Measurements from ENCODE around the gene ZNRF1.

ZNRF1 gene

DNA sequence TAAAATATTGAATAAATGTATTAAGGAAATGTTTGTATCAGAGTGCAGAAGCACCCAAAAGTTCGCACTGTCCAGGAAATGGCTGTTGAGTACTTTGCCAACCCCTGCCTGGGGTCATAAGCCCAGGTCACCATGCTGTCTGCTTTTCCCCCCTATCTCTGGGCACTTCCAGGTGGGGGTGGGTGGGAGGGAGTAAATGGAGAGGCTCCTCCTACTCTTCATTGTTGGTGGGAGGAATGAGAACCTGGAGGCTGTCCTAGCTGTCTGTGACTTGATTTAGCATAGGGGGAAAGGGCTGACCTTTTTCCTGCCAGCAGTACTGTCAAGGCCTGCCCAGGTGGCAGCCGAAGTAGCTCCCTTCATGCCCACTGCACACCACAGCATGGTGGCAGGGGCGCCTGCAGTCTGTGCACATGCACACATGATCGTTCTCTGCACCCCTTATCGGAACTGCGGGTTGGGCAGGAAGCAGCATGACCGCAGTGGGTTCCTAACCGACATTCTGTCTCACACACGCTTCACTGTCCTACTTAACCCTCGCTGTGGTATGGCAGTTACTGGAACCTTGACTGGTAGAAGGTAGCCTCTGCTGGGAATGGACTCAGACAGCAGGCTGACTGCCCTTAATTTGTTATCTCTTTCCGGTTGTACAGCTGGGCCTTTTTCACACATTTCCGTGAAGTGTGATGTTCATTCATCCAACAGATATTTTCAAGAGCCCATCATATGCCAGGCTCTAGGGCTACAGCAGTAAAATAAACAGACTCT lies 76.3 kb downstream of the ZNRF1 start:
- ATAC-seq: no peak
- TF ChIP-seq ZNF565 (CRISPR knock-in tag; conservative IDR thresholded peaks at IDR 0.05; ENCODE audit: low read depth) (no peak), ZFP3 (CRISPR knock-in tag; IDR thresholded peaks at IDR 0.05) (no peak), ZC3H10 (CRISPR knock-in tag; IDR thresholded peaks at IDR 0.05) (no peak), GLIS3 (CRISPR knock-in tag; IDR thresholded peaks at IDR 0.05) (no peak), OSR1 (CRISPR knock-in tag; IDR thresholded peaks at IDR 0.05) (no peak), ZNF70 (CRISPR knock-in tag; IDR thresholded peaks at IDR 0.05) (no peak), BACH2 (CRISPR knock-in tag; IDR thresholded peaks at IDR 0.05; ENCODE audit: borderline replicate concordance) (no peak), ZFP30 (CRISPR knock-in tag; IDR thresholded peaks at IDR 0.05) (no peak), PPARA (CRISPR knock-in tag; IDR thresholded peaks at IDR 0.05; ENCODE audit: borderline replicate concordance) (no peak), ZNF8 (CRISPR knock-in tag; IDR thresholded peaks at IDR 0.05) (no peak)
- TF ChIP-seq, protein P1, sequence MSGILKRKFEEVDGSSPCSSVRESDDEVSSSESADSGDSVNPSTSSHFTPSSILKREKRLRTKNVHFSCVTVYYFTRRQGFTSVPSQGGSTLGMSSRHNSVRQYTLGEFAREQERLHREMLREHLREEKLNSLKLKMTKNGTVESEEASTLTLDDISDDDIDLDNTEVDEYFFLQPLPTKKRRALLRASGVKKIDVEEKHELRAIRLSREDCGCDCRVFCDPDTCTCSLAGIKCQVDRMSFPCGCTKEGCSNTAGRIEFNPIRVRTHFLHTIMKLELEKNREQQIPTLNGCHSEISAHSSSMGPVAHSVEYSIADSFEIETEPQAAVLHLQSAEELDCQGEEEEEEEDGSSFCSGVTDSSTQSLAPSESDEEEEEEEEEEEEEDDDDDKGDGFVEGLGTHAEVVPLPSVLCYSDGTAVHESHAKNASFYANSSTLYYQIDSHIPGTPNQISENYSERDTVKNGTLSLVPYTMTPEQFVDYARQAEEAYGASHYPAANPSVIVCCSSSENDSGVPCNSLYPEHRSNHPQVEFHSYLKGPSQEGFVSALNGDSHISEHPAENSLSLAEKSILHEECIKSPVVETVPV (CRISPR knock-in tag; IDR thresholded peaks at IDR 0.05): no peak
- TF ChIP-seq, protein P2, sequence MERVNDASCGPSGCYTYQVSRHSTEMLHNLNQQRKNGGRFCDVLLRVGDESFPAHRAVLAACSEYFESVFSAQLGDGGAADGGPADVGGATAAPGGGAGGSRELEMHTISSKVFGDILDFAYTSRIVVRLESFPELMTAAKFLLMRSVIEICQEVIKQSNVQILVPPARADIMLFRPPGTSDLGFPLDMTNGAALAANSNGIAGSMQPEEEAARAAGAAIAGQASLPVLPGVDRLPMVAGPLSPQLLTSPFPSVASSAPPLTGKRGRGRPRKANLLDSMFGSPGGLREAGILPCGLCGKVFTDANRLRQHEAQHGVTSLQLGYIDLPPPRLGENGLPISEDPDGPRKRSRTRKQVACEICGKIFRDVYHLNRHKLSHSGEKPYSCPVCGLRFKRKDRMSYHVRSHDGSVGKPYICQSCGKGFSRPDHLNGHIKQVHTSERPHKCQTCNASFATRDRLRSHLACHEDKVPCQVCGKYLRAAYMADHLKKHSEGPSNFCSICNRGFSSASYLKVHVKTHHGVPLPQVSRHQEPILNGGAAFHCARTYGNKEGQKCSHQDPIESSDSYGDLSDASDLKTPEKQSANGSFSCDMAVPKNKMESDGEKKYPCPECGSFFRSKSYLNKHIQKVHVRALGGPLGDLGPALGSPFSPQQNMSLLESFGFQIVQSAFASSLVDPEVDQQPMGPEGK (CRISPR knock-in tag; IDR thresholded peaks at IDR 0.05; ENCODE audit: borderline replicate concordance): no peak
- TF ChIP-seq, protein P3, sequence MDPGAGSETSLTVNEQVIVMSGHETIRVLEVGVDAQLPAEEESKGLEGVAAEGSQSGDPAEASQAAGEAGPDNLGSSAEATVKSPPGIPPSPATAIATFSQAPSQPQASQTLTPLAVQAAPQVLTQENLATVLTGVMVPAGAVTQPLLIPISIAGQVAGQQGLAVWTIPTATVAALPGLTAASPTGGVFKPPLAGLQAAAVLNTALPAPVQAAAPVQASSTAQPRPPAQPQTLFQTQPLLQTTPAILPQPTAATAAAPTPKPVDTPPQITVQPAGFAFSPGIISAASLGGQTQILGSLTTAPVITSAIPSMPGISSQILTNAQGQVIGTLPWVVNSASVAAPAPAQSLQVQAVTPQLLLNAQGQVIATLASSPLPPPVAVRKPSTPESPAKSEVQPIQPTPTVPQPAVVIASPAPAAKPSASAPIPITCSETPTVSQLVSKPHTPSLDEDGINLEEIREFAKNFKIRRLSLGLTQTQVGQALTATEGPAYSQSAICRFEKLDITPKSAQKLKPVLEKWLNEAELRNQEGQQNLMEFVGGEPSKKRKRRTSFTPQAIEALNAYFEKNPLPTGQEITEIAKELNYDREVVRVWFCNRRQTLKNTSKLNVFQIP (CRISPR knock-in tag; IDR thresholded peaks at IDR 0.05; ENCODE audit: borderline replicate concordance, low read depth): no peak

DNA sequence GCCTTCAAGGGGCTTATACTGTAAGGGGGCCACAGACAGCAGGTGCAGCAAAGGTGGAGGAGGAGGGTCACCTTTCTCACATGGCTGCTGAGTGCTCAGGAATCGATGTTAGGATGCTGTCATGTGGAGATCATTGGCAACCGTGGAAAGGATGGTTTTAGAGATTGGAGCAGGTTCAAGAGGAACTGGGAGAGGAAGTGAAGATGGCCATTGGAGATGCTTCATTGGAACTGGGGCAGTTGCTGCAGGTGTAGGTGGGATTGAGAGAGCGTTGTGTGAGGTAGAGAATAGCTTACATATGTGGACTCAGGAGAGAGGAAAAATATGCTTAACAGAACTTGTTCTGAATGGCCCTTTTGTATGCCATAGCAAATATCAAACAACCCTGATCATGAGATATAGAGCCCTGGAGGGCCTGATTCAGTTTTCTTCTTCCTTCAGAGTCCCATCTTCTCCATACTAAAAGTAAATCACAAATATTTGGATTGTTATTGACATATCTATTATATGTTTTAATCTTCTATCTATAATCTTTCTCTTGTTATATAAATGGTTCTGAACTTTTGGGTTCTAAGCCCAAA lies 77.0 kb downstream of the ZNRF1 start:
- no peak for ATAC-seq
- no peak for TF ChIP-seq ZC3H10 (CRISPR knock-in tag; IDR thresholded peaks at IDR 0.05)

DNA sequence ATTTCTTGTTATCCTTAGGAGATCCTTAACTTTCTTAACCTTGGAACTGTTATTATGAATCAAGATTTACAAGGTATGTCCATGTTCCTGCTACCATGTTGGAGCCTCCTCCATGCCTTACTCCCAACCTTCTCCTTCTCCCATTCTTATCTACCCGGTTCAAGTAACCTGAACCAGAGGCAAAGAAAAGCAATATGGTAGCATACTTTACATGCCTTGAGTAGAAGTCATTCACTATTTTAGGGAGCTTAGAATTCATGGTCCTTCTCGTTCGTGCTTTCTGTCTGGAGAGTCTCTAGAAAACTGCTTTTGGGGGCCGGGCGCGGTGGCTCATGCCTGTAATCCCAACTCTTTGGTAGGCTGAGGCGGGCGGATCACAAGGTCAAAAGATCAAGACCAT lies 80.1 kb downstream of the ZNRF1 start:
- ATAC-seq: no peak
- TF ChIP-seq, protein P2 (CRISPR knock-in tag; IDR thresholded peaks at IDR 0.05; ENCODE audit: borderline replicate concordance): no peak
- TF ChIP-seq SNAI2 (CRISPR knock-in tag; IDR thresholded peaks at IDR 0.05): no peak
- TF ChIP-seq BACH2 (CRISPR knock-in tag; IDR thresholded peaks at IDR 0.05; ENCODE audit: borderline replicate concordance): no peak
- no peak for TF ChIP-seq RARB (CRISPR knock-in tag; IDR thresholded peaks at IDR 0.05)
- no peak for TF ChIP-seq PPARA (CRISPR knock-in tag; IDR thresholded peaks at IDR 0.05; ENCODE audit: borderline replicate concordance)
- TF ChIP-seq, protein P4, sequence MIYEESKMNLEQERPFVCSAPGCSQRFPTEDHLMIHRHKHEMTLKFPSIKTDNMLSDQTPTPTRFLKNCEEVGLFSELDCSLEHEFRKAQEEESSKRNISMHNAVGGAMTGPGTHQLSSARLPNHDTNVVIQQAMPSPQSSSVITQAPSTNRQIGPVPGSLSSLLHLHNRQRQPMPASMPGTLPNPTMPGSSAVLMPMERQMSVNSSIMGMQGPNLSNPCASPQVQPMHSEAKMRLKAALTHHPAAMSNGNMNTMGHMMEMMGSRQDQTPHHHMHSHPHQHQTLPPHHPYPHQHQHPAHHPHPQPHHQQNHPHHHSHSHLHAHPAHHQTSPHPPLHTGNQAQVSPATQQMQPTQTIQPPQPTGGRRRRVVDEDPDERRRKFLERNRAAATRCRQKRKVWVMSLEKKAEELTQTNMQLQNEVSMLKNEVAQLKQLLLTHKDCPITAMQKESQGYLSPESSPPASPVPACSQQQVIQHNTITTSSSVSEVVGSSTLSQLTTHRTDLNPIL (CRISPR knock-in tag; IDR thresholded peaks at IDR 0.05; ENCODE audit: low read depth): no peak
- TF ChIP-seq ZFP3 (CRISPR knock-in tag; IDR thresholded peaks at IDR 0.05): no peak
- TF ChIP-seq, protein P3 (CRISPR knock-in tag; IDR thresholded peaks at IDR 0.05; ENCODE audit: borderline replicate concordance, low read depth): no peak
- TF ChIP-seq ZNF70 (CRISPR knock-in tag; IDR thresholded peaks at IDR 0.05): no peak
- TF ChIP-seq GLIS3 (CRISPR knock-in tag; IDR thresholded peaks at IDR 0.05): no peak

All from SK-N-SH treated with all-trans-retinoic acid at 6 μM for 48 hours (cell line).